Mammary epithelial cell (primary cell): Measurements from ENCODE around the gene OR51B2.

ENCODE experiments used
- EZH2 ChIP-seq: IDR thresholded peaks from 2 replicates; pipeline ENCODE4 v1.6.1; 2012; ENCODE audit warnings: low read length, inconsistent platforms, borderline replicate concordance
- TF ChIP-seq, protein P1 (sequence below), 2 donors: IDR thresholded peaks in 1 of 2; conservative IDR thresholded peaks in 1 of 2; 2 replicates each; pipeline ENCODE4 v1.5.1; 2011 to 2012; ENCODE audit warnings: inconsistent platforms in 2 of 2, low read length in 2 of 2, mild to moderate bottlenecking in 2 of 2, control low read depth in 1 of 2, low read depth in 1 of 2; ENCODE audit not compliant: insufficient read depth in 1 of 2; ENCODE audit errors: extremely low read depth in 1 of 2

GRCh38 chr11:5297721-5298323, 26.3 kb downstream of the OR51B2 start:
- TF ChIP-seq, protein P1, sequence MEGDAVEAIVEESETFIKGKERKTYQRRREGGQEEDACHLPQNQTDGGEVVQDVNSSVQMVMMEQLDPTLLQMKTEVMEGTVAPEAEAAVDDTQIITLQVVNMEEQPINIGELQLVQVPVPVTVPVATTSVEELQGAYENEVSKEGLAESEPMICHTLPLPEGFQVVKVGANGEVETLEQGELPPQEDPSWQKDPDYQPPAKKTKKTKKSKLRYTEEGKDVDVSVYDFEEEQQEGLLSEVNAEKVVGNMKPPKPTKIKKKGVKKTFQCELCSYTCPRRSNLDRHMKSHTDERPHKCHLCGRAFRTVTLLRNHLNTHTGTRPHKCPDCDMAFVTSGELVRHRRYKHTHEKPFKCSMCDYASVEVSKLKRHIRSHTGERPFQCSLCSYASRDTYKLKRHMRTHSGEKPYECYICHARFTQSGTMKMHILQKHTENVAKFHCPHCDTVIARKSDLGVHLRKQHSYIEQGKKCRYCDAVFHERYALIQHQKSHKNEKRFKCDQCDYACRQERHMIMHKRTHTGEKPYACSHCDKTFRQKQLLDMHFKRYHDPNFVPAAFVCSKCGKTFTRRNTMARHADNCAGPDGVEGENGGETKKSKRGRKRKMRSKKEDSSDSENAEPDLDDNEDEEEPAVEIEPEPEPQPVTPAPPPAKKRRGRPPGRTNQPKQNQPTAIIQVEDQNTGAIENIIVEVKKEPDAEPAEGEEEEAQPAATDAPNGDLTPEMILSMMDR (conservative IDR thresholded peaks at IDR 0.05 in 1 of 2, IDR thresholded peaks at IDR 0.05 in 1 of 2; ENCODE audit: extremely low read depth in 1 of 2, insufficient read depth in 1 of 2, low read depth in 1 of 2, low read length in 2 of 2) = no peak
- no peak for TF ChIP-seq EZH2
